Left ventricle myocardium inferior (tissue), 1 donor: ENCODE data around the gene SLC23A2. TPM values are rescaled to one million over a fixed set of nuclear protein-coding genes. Genes with fewer than 3 reads are reported as not detected.

ENCODE experiments used
- DNase-seq: peaks from one replicate; pipeline ENCODE4 v3.0.0-alpha.2; 2020
- H3K27ac ChIP-seq: fragments of 200-600 bp; replicated peaks from 2 replicates; pipeline ENCODE4 v1.8.0; 2021
- H3K27me3 ChIP-seq: fragments of 200-600 bp; 2 replicates; pipeline ENCODE4 v1.8.0; 2021; ENCODE audit warnings: low read depth
- H3K36me3 ChIP-seq: fragments of 200-600 bp; 2 replicates; pipeline ENCODE4 v1.8.0; 2021
- H3K4me1 ChIP-seq: fragments of 200-600 bp; 2 replicates; pipeline ENCODE4 v1.8.0; 2021
- H3K4me3 ChIP-seq: fragments of 200-600 bp; 2 replicates; pipeline ENCODE4 v1.8.0; 2021; ENCODE audit warnings: mild to moderate bottlenecking, moderate library complexity
- H3K9me3 ChIP-seq: fragments of 200-600 bp; replicated peaks from 2 replicates; pipeline ENCODE4 v1.8.0; 2021
- intact Hi-C: fragments of 100-400 bp; cut with micrococcal nuclease; formaldehyde crosslinking; loops from one replicate; pipeline ENCODE4 v1.11.0; 2022
- total RNA-seq: library from RNA; stranded (reverse); fragmentation: NEBNext Ultra II Directional; extraction: Animal tissue kit (Norgen Biotek cat#: 25700); gene quantifications from one replicate; pipeline ENCODE4 v1.2.1, GENCODE V29; 2021
- TF ChIP-seq, protein P1 (sequence below): fragments of 200-600 bp; IDR thresholded peaks from 2 replicates; pipeline ENCODE4 v1.8.0; 2021; ENCODE audit warnings: antibody characterized with exemption, mild to moderate bottlenecking, borderline replicate concordance
- donor health status: DM: no; HTN: yes; CAD: no; lungs with severe emphysema.

Gene SLC23A2
- total RNA-seq, 1 donor from 2014 or later: 6.3 TPM

- DNase-seq: no peak
- Histone ChIP-seq H3K27me3 (peaks cover 25% of the 10 kb centered on the region), H3K36me3 (no peaks in the 10 kb centered on the region), H3K4me1 (peaks cover 38% of the 10 kb centered on the region), H3K27ac (no peak overlapping the region), H3K4me3 (peak overlapping the region; percentile 81), H3K9me3 (no peaks in the 10 kb centered on the region)
- TF ChIP-seq, protein P1, sequence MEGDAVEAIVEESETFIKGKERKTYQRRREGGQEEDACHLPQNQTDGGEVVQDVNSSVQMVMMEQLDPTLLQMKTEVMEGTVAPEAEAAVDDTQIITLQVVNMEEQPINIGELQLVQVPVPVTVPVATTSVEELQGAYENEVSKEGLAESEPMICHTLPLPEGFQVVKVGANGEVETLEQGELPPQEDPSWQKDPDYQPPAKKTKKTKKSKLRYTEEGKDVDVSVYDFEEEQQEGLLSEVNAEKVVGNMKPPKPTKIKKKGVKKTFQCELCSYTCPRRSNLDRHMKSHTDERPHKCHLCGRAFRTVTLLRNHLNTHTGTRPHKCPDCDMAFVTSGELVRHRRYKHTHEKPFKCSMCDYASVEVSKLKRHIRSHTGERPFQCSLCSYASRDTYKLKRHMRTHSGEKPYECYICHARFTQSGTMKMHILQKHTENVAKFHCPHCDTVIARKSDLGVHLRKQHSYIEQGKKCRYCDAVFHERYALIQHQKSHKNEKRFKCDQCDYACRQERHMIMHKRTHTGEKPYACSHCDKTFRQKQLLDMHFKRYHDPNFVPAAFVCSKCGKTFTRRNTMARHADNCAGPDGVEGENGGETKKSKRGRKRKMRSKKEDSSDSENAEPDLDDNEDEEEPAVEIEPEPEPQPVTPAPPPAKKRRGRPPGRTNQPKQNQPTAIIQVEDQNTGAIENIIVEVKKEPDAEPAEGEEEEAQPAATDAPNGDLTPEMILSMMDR: no peak
- intact Hi-C loops: no loop called here
Observed at GRCh38 chr20:4821590-4821989, 179.7 kb downstream of the SLC23A2 start.

DNA sequence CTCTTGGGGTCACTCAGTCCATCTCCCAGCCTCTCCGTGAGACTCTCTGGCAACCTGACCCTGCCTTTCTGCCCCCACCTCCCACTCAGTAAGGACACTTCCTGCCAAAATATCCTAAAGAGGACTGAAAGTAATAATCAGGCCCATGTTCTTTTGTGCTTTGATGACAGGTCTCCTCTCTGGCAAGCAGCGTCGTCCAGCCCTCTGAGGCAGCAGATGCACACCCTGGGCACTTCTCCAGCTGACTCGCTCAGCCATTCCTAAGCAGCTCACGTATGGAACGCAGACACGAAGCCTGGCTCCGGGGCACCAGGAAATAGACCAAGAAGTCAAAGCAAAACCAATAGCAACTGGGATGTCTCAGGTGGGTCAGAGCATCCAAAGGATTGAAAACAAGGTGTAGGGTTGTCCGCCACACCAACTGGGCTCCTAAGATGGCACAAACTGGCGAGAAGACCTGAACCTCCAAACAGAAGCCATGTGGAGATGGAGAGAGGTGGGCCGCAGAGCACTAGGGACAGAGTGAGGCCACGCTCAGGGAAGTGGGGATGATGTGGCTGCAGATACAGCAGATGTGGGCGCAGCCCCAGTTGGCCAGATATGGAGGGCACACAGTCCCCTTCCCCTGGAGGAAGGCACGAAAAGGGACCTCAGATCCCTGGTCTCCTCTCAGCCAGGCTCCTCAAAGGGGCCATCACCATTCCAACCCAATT lies 180.3 kb downstream of the SLC23A2 start:
- H3K4me3 ChIP-seq: no peak overlapping the region
- DNase-seq: no peak
- H3K27ac ChIP-seq: no peak overlapping the region
- no peaks in the 10 kb centered on the region for H3K9me3 ChIP-seq
- H3K4me1 ChIP-seq: peaks cover 38% of the 10 kb centered on the region
- H3K27me3 ChIP-seq: peaks cover 25% of the 10 kb centered on the region
- intact Hi-C loops: no loop called here
- TF ChIP-seq, protein P1: no peak
- H3K36me3 ChIP-seq: no peaks in the 10 kb centered on the region

GRCh38 chr20:4819901-4820300 lies 181.4 kb downstream of the SLC23A2 start:
- no peak overlapping the region for H3K27ac ChIP-seq

DNA sequence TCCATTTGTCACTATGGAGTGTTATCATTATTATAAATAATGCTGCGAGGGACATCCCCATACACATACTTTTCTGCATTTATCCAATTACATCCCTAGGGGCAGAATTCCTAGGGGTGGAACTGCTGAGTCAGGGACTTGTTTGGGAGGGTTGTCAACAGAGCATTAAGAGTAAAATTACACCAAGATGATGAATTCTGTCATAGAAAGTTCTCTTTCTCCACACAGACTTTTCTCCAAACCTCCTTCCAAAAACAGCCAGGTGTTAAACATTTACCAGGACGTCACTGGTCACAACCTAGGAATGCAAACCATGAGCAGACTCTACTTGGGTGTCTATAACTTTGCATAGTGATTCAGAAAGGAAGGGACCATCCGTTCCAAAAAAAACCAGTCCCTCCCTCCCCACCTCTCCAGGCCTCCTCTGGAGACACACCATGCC lies 184.1 kb downstream of the SLC23A2 start:
- DNase-seq: no peak
- TF ChIP-seq, protein P1: no peak
- Histone ChIP-seq H3K4me1 (peaks cover 36% of the 10 kb centered on the region), H3K27me3 (peaks cover 25% of the 10 kb centered on the region), H3K27ac (no peak overlapping the region), H3K9me3 (no peaks in the 10 kb centered on the region), H3K4me3 (no peak overlapping the region), H3K36me3 (no peaks in the 10 kb centered on the region)
- intact Hi-C loops: no loop called here

More at GRCh38 chr20:4819901-4820300, 181.4 kb downstream of the SLC23A2 start:
- TF ChIP-seq, protein P1: no peak
- H3K4me3 ChIP-seq: no peak overlapping the region
- H3K9me3 ChIP-seq: no peaks in the 10 kb centered on the region
- peaks cover 39% of the 10 kb centered on the region for H3K4me1 ChIP-seq
- no peak for DNase-seq
- peaks cover 33% of the 10 kb centered on the region for H3K27me3 ChIP-seq
- H3K36me3 ChIP-seq: no peaks in the 10 kb centered on the region
- intact Hi-C loops: no loop called here

GRCh38 chr20:4815628-4816027 lies 185.7 kb downstream of the SLC23A2 start:
- Histone ChIP-seq H3K27ac (no peak overlapping the region), H3K36me3 (no peaks in the 10 kb centered on the region), H3K9me3 (no peaks in the 10 kb centered on the region), H3K4me1 (peaks cover 23% of the 10 kb centered on the region), H3K4me3 (no peak overlapping the region), H3K27me3 (peaks cover 15% of the 10 kb centered on the region)
- DNase-seq: no peak
- intact Hi-C loops: no loop called here
- TF ChIP-seq, protein P1: no peak
